Heart left ventricle (tissue), 16 donors: Measurements from ENCODE around the gene GLT8D2. TPM values are rescaled to one million over a fixed set of nuclear protein-coding genes. Genes with fewer than 3 reads are reported as not detected.

ENCODE experiments used
- ATAC-seq, 4 donors: fragments of 200-7000 bp; cut with Tn5 transposase; one replicate each; pipeline ENCODE4 v1.9.1; 2020 to 2022; ENCODE audit warnings: moderate library complexity in 4 of 4, mild to moderate bottlenecking in 3 of 4, moderate number of reproducible peaks in 1 of 4
- DNase-seq, 5 donors: peaks; one replicate each; pipeline ENCODE4 v3.0.0-alpha.2; 2020
- H3K27ac ChIP-seq, 12 donors: fragments of 200-600 bp; sonication (generic) in 4 of 12; one replicate each; pipeline versions ENCODE4 v1.5.0 to v1.8.0; 2016 to 2022; ENCODE audit warnings: mild to moderate bottlenecking in 2 of 12
- H3K27me3 ChIP-seq, 9 donors: fragments of 200-600 bp; sonication (generic) in 2 of 9; one replicate each; pipeline versions ENCODE4 v1.5.1 to v1.8.0; 2016 to 2022; ENCODE audit warnings: mild to moderate bottlenecking in 3 of 9
- H3K36me3 ChIP-seq, 9 donors: fragments of 200-600 bp; sonication (generic) in 2 of 9; one replicate each; pipeline versions ENCODE4 v1.5.0 to v1.8.0; 2018 to 2022; ENCODE audit warnings: mild to moderate bottlenecking in 2 of 9
- H3K4me1 ChIP-seq, 12 donors: fragments of 200-600 bp; sonication (generic) in 4 of 12; one replicate each; pipeline versions ENCODE4 v1.5.0 to v1.8.0; 2016 to 2022; ENCODE audit warnings: mild to moderate bottlenecking in 3 of 12
- H3K4me3 ChIP-seq, 12 donors: fragments of 200-600 bp; sonication (generic) in 4 of 12; one replicate each; pipeline versions ENCODE4 v1.5.0 to v1.8.0; 2017 to 2022; ENCODE audit warnings: mild to moderate bottlenecking in 9 of 12, moderate library complexity in 4 of 12
- H3K9me3 ChIP-seq, 12 donors: fragments of 200-600 bp; sonication (generic) in 4 of 12; one replicate each; pipeline versions ENCODE4 v1.5.0 to v1.8.0; 2016 to 2022; ENCODE audit warnings: mild to moderate bottlenecking in 1 of 12
- POLR2A ChIP-seq, 2 donors: fragments of 450-650 bp; IDR thresholded peaks; one replicate each; pipeline ENCODE4 v1.6.1; 2017; ENCODE audit warnings: antibody characterized with exemption in 2 of 2, mild to moderate bottlenecking in 2 of 2, moderate library complexity in 2 of 2
- WGBS, 4 donors: extraction: QIAGEN DNeasy Blood & Tissue Kit in 2 of 4; methylation state at CpG; one replicate each; pipeline versions ENCODE4 v1.1.5 to v1.1.7; 2013 to 2018; 5-methylcytosine and 5-hydroxymethylcytosine counted together
- intact Hi-C, 10 donors: fragments of 100-400 bp; cut with DNase I; formaldehyde crosslinking; loops; one replicate each; pipeline versions ENCODE4 v1.11.1 to v1.14.2; 2022
- polyA plus RNA-seq, 2 donors: library from polyadenylated mRNA; stranded (reverse); fragments of 200-250 nt; gene quantifications; one replicate each; pipeline ENCODE4 v1.2.3, GENCODE V29; 2013
- total RNA-seq, 9 donors: library from RNA; depleted of rRNA in 2 of 9; stranded (reverse); fragments of >200 nt in 2 of 9; fragmentation: NEBNext Ultra II Directional in 3 of 9; extraction: Animal tissue kit (Norgen Biotek cat#: 25700) in 3 of 9; gene quantifications; one replicate each; pipeline versions ENCODE4 v1.1.0 to v1.2.4, GENCODE V29; 2016 to 2023
- TF ChIP-seq, protein P1 (sequence below), 12 donors: fragments of 200-600 bp; sonication (generic) in 4 of 12; IDR thresholded peaks; one replicate each; pipeline versions ENCODE4 v1.5.0 to v1.8.0; 2018 to 2022; ENCODE audit warnings: antibody characterized with exemption in 12 of 12, mild to moderate bottlenecking in 5 of 12
- donor health status: ischemic (EF 13 %, LVEDD 7.1; RV severe dilation, severe dysfunction).
- donor health status: healthy with polysubstance abuse.
- donor health status: DM: no; HTN: yes; CAD: no.
- donor health status: DM: no; HTN: no; CAD: no.
- donor health status: ischemic (EF 25% LVEDD 6.9; RV normal size, moderate dysfunction).
- donor health status: ischemic (EF 25% LVEDD 5.7; RV mildly dilated, moderate dysfunction).
- donor health status: healthy.
- donor health status: DM: yes; HTN: yes; CAD: no.
- donor health status: ischemic (EF 35%, LVEDD 5.7; RV mildly dilated, moderate dysfunction).
- donor health status: nonischemic (EF 11% LVEDD 7.7; RV severe dilation, severe dysfunction).
- donor health status: DM: yes; HTN: yes; CAD: no.
- donor health status: PGD.
- donor health status: ischemic (EF 29% LVEDD 5.4; RV normal size, mild dysfunction).
- donor health status: nonischemic (EF 23%, LVEDD 6.1; RV moderate dilation, normal function).

Gene GLT8D2
- total and polyA plus RNA-seq, 11 donors = 2.6 to 18.7 (median 6.8) TPM

- no peak for ATAC-seq
- Histone ChIP-seq H3K36me3 (peaks cover 0 to 43% (median 38%) of the 10 kb centered on the region in 9 donors), H3K27me3 (no peaks in the 10 kb centered on the region), H3K9me3 (no peaks in the 10 kb centered on the region), H3K4me3 (peak overlapping the region; percentile 53 to 90 (median 80)), H3K27ac (peak overlapping the region in 11 of 12 donors; percentile 90 to 98 (median 95)), H3K4me1 (peaks cover 7 to 31% (median 20%) of the 10 kb centered on the region in 12 donors)
- intact Hi-C loops = loop anchor here in 4 of 10 donors (2.0 to 10.0 kb wide), 5 partner anchors 25 to 151 kb away; partner anchors contain the start of genes HCFC2 (in 1 of the 4) and HSP90B1 (in 1 of the 4)
- no peak for TF ChIP-seq POLR2A (IDR thresholded peaks at IDR 0.05)
- TF ChIP-seq, protein P1, sequence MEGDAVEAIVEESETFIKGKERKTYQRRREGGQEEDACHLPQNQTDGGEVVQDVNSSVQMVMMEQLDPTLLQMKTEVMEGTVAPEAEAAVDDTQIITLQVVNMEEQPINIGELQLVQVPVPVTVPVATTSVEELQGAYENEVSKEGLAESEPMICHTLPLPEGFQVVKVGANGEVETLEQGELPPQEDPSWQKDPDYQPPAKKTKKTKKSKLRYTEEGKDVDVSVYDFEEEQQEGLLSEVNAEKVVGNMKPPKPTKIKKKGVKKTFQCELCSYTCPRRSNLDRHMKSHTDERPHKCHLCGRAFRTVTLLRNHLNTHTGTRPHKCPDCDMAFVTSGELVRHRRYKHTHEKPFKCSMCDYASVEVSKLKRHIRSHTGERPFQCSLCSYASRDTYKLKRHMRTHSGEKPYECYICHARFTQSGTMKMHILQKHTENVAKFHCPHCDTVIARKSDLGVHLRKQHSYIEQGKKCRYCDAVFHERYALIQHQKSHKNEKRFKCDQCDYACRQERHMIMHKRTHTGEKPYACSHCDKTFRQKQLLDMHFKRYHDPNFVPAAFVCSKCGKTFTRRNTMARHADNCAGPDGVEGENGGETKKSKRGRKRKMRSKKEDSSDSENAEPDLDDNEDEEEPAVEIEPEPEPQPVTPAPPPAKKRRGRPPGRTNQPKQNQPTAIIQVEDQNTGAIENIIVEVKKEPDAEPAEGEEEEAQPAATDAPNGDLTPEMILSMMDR (IDR thresholded peaks at IDR 0.05) = no peak
- DNase-seq = no peak
- WGBS, 4 donors = 22 to 31% (median 25%) methylated on average over 7 of the region's 7 CpGs
Measured at GRCh38 chr12:103955811-103956508, 94.0 kb downstream of the GLT8D2 start.

GRCh38 chr12:103952497-103952896 lies 97.5 kb downstream of the GLT8D2 start:
- Histone ChIP-seq H3K4me3 (no peak overlapping the region), H3K36me3 (peaks cover 0 to 78% (median 73%) of the 10 kb centered on the region in 9 donors), H3K27me3 (no peaks in the 10 kb centered on the region), H3K4me1 (peaks cover 7 to 21% (median 16%) of the 10 kb centered on the region in 12 donors), H3K27ac (no peak overlapping the region), H3K9me3 (no peaks in the 10 kb centered on the region)
- WGBS, 4 donors = 39 to 93% (median 48%) methylated on average over 1 of the region's 1 CpG
- TF ChIP-seq, protein P1 (IDR thresholded peaks at IDR 0.05) = no peak
- TF ChIP-seq POLR2A (IDR thresholded peaks at IDR 0.05) = no peak
- intact Hi-C loops = loop anchor here in 3 of 10 donors (10.0 kb wide), 3 partner anchors 112 to 152 kb away; partner anchors contain the start of gene HCFC2 (in 1 of the 3)
- no peak for ATAC-seq
- no peak for DNase-seq

- Histone ChIP-seq H3K36me3 (peaks cover 0 to 100% (median 100%) of the 10 kb centered on the region in 9 donors), H3K9me3 (no peaks in the 10 kb centered on the region), H3K4me1 (peaks cover 0 to 1% (median 0%) of the 10 kb centered on the region in 12 donors), H3K27me3 (no peaks in the 10 kb centered on the region), H3K4me3 (no peak overlapping the region), H3K27ac (no peak overlapping the region)
- no peak for DNase-seq
- TF ChIP-seq, protein P1 (IDR thresholded peaks at IDR 0.05) = no peak
- no peak for TF ChIP-seq POLR2A (IDR thresholded peaks at IDR 0.05)
- WGBS, 4 donors = 80 to 88% (median 85%) methylated on average over 13 of the region's 13 CpGs
- no peak for ATAC-seq
- intact Hi-C loops = loop anchor here in 4 of 10 donors (5.0 to 10.0 kb wide), 3 partner anchors 33 to 376 kb away; no protein-coding TSS in a partner anchor
Measured at GRCh38 chr12:103948746-103949406, 101.1 kb downstream of the GLT8D2 start.
